IMR-90 (cell line): ENCODE results near the gene SRSF12. TPM values are rescaled to one million over a fixed set of nuclear protein-coding genes. Genes with fewer than 3 reads are reported as not detected.
"Not testable (repeated sequence)": the region's sequence is repeated elsewhere in the genome, so short reads cannot be mapped to it uniquely, and the experiment has no call there.

Source experiments
- ATAC-seq: fragments of 200-7000 bp; cut with Tn5 transposase; 2 replicates; pipeline ENCODE4 v1.9.1; 2020; ENCODE audit warnings: low read depth, mild to moderate bottlenecking, moderate library complexity
- BruUV-seq: library from RNA; stranded (reverse); fragments of 400-500 nt; replicated peaks from 2 replicates; lab custom pipeline; 2021; lab: Mats Ljungman, UMichigan
- CTCF ChIA-PET: fragments of 300-600 bp; formaldehyde crosslinking; extraction: SDS; loops from one replicate; lab custom pipeline; 2021; ENCODE audit warnings: antibody characterized with exemption; lab: Yijun Ruan, JAX
- POLR2A ChIA-PET: fragments of 300-600 bp; sonication (Branson Sonifier 250); formaldehyde crosslinking; loops from one replicate; lab custom pipeline; 2022; ENCODE audit warnings: antibody characterized with exemption; ENCODE audit not compliant: unreplicated experiment; lab: Charles Lee
- DNase-seq: peaks from one replicate; pipeline ENCODE4 v3.0.0; 2013
- H2AFZ ChIP-seq: replicated peaks from 2 replicates; pipeline ENCODE3; 2013; ENCODE audit warnings: low read length, mild to moderate bottlenecking; ENCODE audit not compliant: poor library complexity
- H2AK5ac ChIP-seq: 2 replicates; pipeline ENCODE4 v1.6.1; 2013; ENCODE audit warnings: low read depth, low read length, inconsistent platforms
- H2AK9ac ChIP-seq: replicated peaks from 2 replicates; pipeline ENCODE3; 2013; ENCODE audit warnings: mild to moderate bottlenecking, low read depth, low read length, moderate library complexity; ENCODE audit not compliant: poor library complexity
- H2BK120ac ChIP-seq: 2 replicates; pipeline ENCODE4 v1.6.1; 2013; ENCODE audit warnings: low read depth, low read length, inconsistent platforms
- H2BK15ac ChIP-seq: 3 replicates; pipeline ENCODE4 v1.6.1; 2013; ENCODE audit warnings: low read depth, low read length, inconsistent platforms
- H2BK20ac ChIP-seq: 2 replicates; pipeline ENCODE4 v1.6.1; 2013; ENCODE audit warnings: low read depth, mild to moderate bottlenecking, inconsistent platforms, low read length, moderate library complexity
- H2BK5ac ChIP-seq: 2 replicates; pipeline ENCODE4 v1.6.1; 2013; ENCODE audit warnings: mild to moderate bottlenecking, low read depth, low read length, inconsistent platforms; ENCODE audit not compliant: poor library complexity, severe bottlenecking
- H3K14ac ChIP-seq: replicated peaks from 2 replicates; pipeline ENCODE4 v1.6.1; 2013; ENCODE audit warnings: low read depth, low read length, inconsistent platforms
- H3K18ac ChIP-seq: 2 replicates; pipeline ENCODE4 v1.6.1; 2013; ENCODE audit warnings: low read depth, low read length, control low read depth
- H3K23ac ChIP-seq: 2 replicates; pipeline ENCODE4 v1.6.1; 2013; ENCODE audit warnings: low read depth, low read length, inconsistent platforms
- H3K27ac ChIP-seq: 2 replicates; pipeline ENCODE4 v1.5.1; 2013; ENCODE audit warnings: mild to moderate bottlenecking, control low read depth, low read length; ENCODE audit not compliant: insufficient read depth
- H3K27me3 ChIP-seq: 2 replicates; pipeline ENCODE4 v1.6.1; 2013; ENCODE audit warnings: low read length; ENCODE audit not compliant: control insufficient read depth, insufficient read depth
- H3K36me3 ChIP-seq: 2 replicates; pipeline ENCODE4 v1.6.1; 2013; ENCODE audit warnings: low read length, mixed read lengths; ENCODE audit not compliant: control insufficient read depth, insufficient read depth
- H3K4ac ChIP-seq: 2 replicates; pipeline ENCODE4 v1.6.1; 2013; ENCODE audit warnings: low read depth, low read length, inconsistent platforms
- H3K4me1 ChIP-seq: 2 replicates; pipeline ENCODE4 v1.6.1; 2013; ENCODE audit warnings: low read length, mixed read lengths; ENCODE audit not compliant: control insufficient read depth, insufficient read depth
- H3K4me2 ChIP-seq: 2 replicates; pipeline ENCODE4 v1.6.1; 2013; ENCODE audit warnings: low read depth, mild to moderate bottlenecking, control low read depth, low read length, moderate library complexity
- H3K4me3 ChIP-seq: 2 replicates; pipeline ENCODE4 v1.5.1; 2013; ENCODE audit warnings: low read depth, mild to moderate bottlenecking, control low read depth, low read length, moderate library complexity; ENCODE audit not compliant: insufficient read depth
- H3K56ac ChIP-seq: 2 replicates; pipeline ENCODE4 v1.6.1; 2013; ENCODE audit warnings: low read length, inconsistent platforms; ENCODE audit not compliant: insufficient read depth; ENCODE audit errors: extremely low read depth
- H3K79me1 ChIP-seq, 2 experiments: 2 replicates each; pipeline ENCODE4 v1.6.1; 2013; ENCODE audit warnings: low read length in 2 of 2, inconsistent platforms in 1 of 2, low read depth in 1 of 2
- H3K9ac ChIP-seq: 2 replicates; pipeline ENCODE4 v1.6.1; 2013; ENCODE audit warnings: low read depth, low read length, control low read depth
- H3K9me1 ChIP-seq: 2 replicates; pipeline ENCODE4 v1.6.1; 2013; ENCODE audit warnings: low read length, inconsistent platforms; ENCODE audit not compliant: insufficient read depth
- H3K9me3 ChIP-seq: 2 replicates; pipeline ENCODE4 v1.6.1; 2013; ENCODE audit warnings: low read length; ENCODE audit not compliant: control insufficient read depth, insufficient read depth
- H4K20me1 ChIP-seq: 2 replicates; pipeline ENCODE4 v1.6.1; 2013; ENCODE audit warnings: low read length, inconsistent platforms; ENCODE audit not compliant: insufficient read depth
- H4K5ac ChIP-seq: 2 replicates; pipeline ENCODE4 v1.6.1; 2013; ENCODE audit warnings: mild to moderate bottlenecking, low read depth, low read length, control low read depth
- H4K8ac ChIP-seq, 2 experiments: 2 replicates each; pipeline ENCODE4 v1.6.1; 2013; ENCODE audit warnings: low read depth in 2 of 2, low read length in 2 of 2, control low read depth in 1 of 2, inconsistent platforms in 1 of 2
- H4K91ac ChIP-seq: 2 replicates; pipeline ENCODE4 v1.6.1; 2013; ENCODE audit warnings: low read depth, low read length, inconsistent platforms; ENCODE audit not compliant: insufficient read depth
- WGBS, 2 experiments: methylation state at CpG; one replicate each; pipeline versions ENCODE4 v1.1.5 to v1.1.7; 2013; ENCODE audit warnings: missing lambda C conversion rate in 2 of 2; ENCODE audit not compliant: insufficient read length in 1 of 2; ENCODE audit errors: extremely low coverage in 2 of 2; 5-methylcytosine and 5-hydroxymethylcytosine counted together
- dilution Hi-C: fragments of 300-500 bp; cut with HindIII; formaldehyde crosslinking; loops from one replicate; pipeline ENCODE4 v1.14.3; 2018; ENCODE audit warnings: low sequenced_read_pairs; ENCODE audit not compliant: unreplicated experiment
- in situ Hi-C: fragments of 300-500 bp; cut with MboI; formaldehyde crosslinking; loops from 3 replicates; pipeline ENCODE4 v1.14.3; 2019; ENCODE audit warnings: low sequenced_read_pairs, inconsistent platforms, mixed read lengths
- intact Hi-C: fragments of 100-400 bp; cut with micrococcal nuclease; formaldehyde crosslinking; loops from 2 replicates; pipeline ENCODE4 v1.10.0; 2022
- polyA plus RNA-seq, 3 experiments: library from polyadenylated mRNA; depleted of rRNA; stranded (reverse); fragments of >200 nt; gene quantifications; 2 replicates each; pipeline ENCODE4 v1.2.3, GENCODE V29; 2012; ENCODE audit warnings: low replicate concordance in 1 of 3
- total RNA-seq: library from RNA; depleted of rRNA; stranded (reverse); fragments of >200 nt; gene quantifications from 2 replicates; pipeline ENCODE4 v1.2.3, GENCODE V29; 2012

The SRSF12 gene
- total and polyA plus RNA-seq, 2 of the 4 experiments (the other 2 are of a cell fraction): 0.21 to 0.36 TPM

DNA sequence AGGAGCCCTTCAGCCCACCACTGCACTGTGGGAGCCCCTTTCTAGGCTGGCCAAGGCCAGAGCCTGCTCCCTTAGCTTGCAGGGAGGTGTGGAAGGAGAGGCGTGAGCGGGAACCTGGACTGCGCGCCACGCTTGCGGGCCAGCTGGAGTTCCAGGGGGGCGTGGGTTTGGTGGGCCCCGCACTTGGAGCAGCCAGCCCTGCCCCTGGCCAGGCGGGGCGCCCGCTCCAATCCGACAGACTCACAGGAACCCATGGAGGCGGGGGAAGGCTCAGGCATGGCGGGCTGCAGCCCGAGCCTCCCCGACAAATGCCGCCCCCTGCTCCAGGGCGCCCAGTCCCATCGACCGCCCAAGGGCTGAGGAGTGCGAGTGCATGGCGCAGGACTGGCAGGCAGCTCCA is 52.9 kb downstream of the SRSF12 start:
- BruUV-seq, CTCF ChIA-PET: not testable (repeated sequence)

More for the DNA sequence above, 52.9 kb downstream of the SRSF12 start:
- 87% methylated on average over 14 of the region's 22 CpGs; no CpG with 5 or more reads in 1 of the 2 experiments for WGBS, 2 experiments
- H3K9me1 ChIP-seq, H4K20me1 ChIP-seq, H3K36me3 ChIP-seq, H3K4me2 ChIP-seq, H2BK15ac ChIP-seq, H3K56ac ChIP-seq, H3K9ac ChIP-seq, DNase-seq, H2AK9ac ChIP-seq, H3K9me3 ChIP-seq, H2BK5ac ChIP-seq, H3K4ac ChIP-seq, H3K4me3 ChIP-seq, ATAC-seq, H2BK20ac ChIP-seq, H3K18ac ChIP-seq, in situ Hi-C loops, H2BK120ac ChIP-seq, H2AFZ ChIP-seq, H3K4me1 ChIP-seq, H2AK5ac ChIP-seq, intact Hi-C loops, H3K27ac ChIP-seq, dilution Hi-C loops, H3K27me3 ChIP-seq, H3K79me1 ChIP-seq, H3K14ac ChIP-seq, H4K5ac ChIP-seq, H3K23ac ChIP-seq, H4K8ac ChIP-seq, H4K91ac ChIP-seq: not testable (repeated sequence)
- POLR2A ChIA-PET: interaction anchor here (0.5 kb wide), 1 partner anchor 1307 kb away, joined by 10 read pairs; no protein-coding TSS in a partner anchor
